Measurements from ENCODE around the gene NXF1.

NXF1 gene

GRCh38 chr11:62778441-62778840 lies 26.8 kb downstream of the NXF1 start:
- no peaks in the 10 kb centered on the region for H3K9me3 ChIP-seq (ENCODE audit: control insufficient read depth, insufficient read depth, low read depth, low read length)
- H3K4me3 ChIP-seq (ENCODE audit: low read depth, low read length): no peak overlapping the region
- H3K27ac ChIP-seq (ENCODE audit: extremely low read depth, low read depth, low read length): no peak overlapping the region
- H3K36me3 ChIP-seq (ENCODE audit: control insufficient read depth in 2 of 2, insufficient read depth in 1 of 2, low read length in 2 of 2): peaks cover 0 to 64% of the 10 kb centered on the region in 2 experiments; a peak in 2 of 3 replicates
- POLR2A ChIA-PET: interaction anchor here (0.6 kb wide), 1 partner anchor 79 kb away, joined by 6 read pairs; no protein-coding TSS in a partner anchor
- TF ChIP-seq IKZF3 (tag by site-specific recombination; IDR thresholded peaks at IDR 0.05): no peak
- TF ChIP-seq ZBTB6 (tag by site-specific recombination; IDR thresholded peaks at IDR 0.05): no peak
- TF ChIP-seq ZNF184 (tag by site-specific recombination; IDR thresholded peaks at IDR 0.05): no peak
- no peak for TF ChIP-seq SP2 (tag by site-specific recombination; IDR thresholded peaks at IDR 0.05)
- no peak for TF ChIP-seq ZNF555 (tag by site-specific recombination; conservative IDR thresholded peaks at IDR 0.05)
- no peak for TF ChIP-seq ZNF701 (tag by site-specific recombination; IDR thresholded peaks at IDR 0.05)
- no peak for TF ChIP-seq EGR2 (tag by site-specific recombination; IDR thresholded peaks at IDR 0.05; ENCODE audit: low read depth)
- TF ChIP-seq SCRT2 (tag by site-specific recombination; IDR thresholded peaks at IDR 0.05): no peak
- TF ChIP-seq ZNF639 (tag by site-specific recombination; IDR thresholded peaks at IDR 0.05): no peak
- no peak for TF ChIP-seq ZNF239 (tag by site-specific recombination; IDR thresholded peaks at IDR 0.05)
- no peak for TF ChIP-seq REPIN1 (tag by site-specific recombination; IDR thresholded peaks at IDR 0.05; ENCODE audit: low read depth)
- no peak for TF ChIP-seq ZNF341 (tag by site-specific recombination; IDR thresholded peaks at IDR 0.05; ENCODE audit: low read depth)
- TF ChIP-seq ZNF518A (tag by site-specific recombination; conservative IDR thresholded peaks at IDR 0.05; ENCODE audit: low read depth): no peak
- no peak for TF ChIP-seq ZBTB11 (tag by site-specific recombination; conservative IDR thresholded peaks at IDR 0.05; ENCODE audit: low read depth)
- TF ChIP-seq ZNF610 (tag by site-specific recombination; IDR thresholded peaks at IDR 0.05; ENCODE audit: borderline replicate concordance): no peak
- TF ChIP-seq GLIS1 (tag by site-specific recombination; IDR thresholded peaks at IDR 0.05): no peak
- TF ChIP-seq ZNF157 (tag by site-specific recombination; IDR thresholded peaks at IDR 0.05): no peak
- no peak for TF ChIP-seq ELK4 (IDR thresholded peaks at IDR 0.05; ENCODE audit: borderline replicate concordance, low read depth, low read length)
- no peak for TF ChIP-seq MZF1 (tag by site-specific recombination; IDR thresholded peaks at IDR 0.05; ENCODE audit: borderline replicate concordance)
- TF ChIP-seq ZNF10 (tag by site-specific recombination; IDR thresholded peaks at IDR 0.05): no peak
- H3K4me1 ChIP-seq (ENCODE audit: control insufficient read depth, insufficient read depth, low read length): no peaks in the 10 kb centered on the region
- CTCF ChIA-PET: no interaction called here

All from HEK293 (cell line).